HT1080 (cell line): ENCODE results near the gene AOPEP. TPM values are rescaled to one million over a fixed set of nuclear protein-coding genes. Genes with fewer than 3 reads are reported as not detected.
"Not testable (repeated sequence)": the region's sequence is repeated elsewhere in the genome, so short reads cannot be mapped to it uniquely, and the experiment has no call there.

Source experiments
- DNase-seq: peaks from one replicate; pipeline ENCODE4 v3.0.0-alpha.2; 2015; ENCODE audit warnings: low read depth
- total RNA-seq: library from RNA; depleted of rRNA; stranded (reverse); fragments of >200 nt; shearing (Covaris generic); gene quantifications from 2 replicates; pipeline ENCODE4 v1.2.3, GENCODE V29; 2014

AOPEP gene
- total RNA-seq, 1 experiment from 2014 or later, result 25.3 TPM

- DNase-seq, result peak; percentile 39
Observed at GRCh38 chr9:94951324-94952135, 225.0 kb downstream of the AOPEP start.

- no peak for DNase-seq
Observed at GRCh38 chr9:94952565-94953373, 226.3 kb downstream of the AOPEP start.

- no peak for DNase-seq
Observed at GRCh38 chr9:94956731-94957130, 230.2 kb downstream of the AOPEP start.

GRCh38 chr9:94960964-94961363 is 234.5 kb downstream of the AOPEP start:
- no peak for DNase-seq

- DNase-seq, result no peak
Observed at GRCh38 chr9:94961870-94962269, 235.4 kb downstream of the AOPEP start.

- not testable (repeated sequence) for DNase-seq
Observed at GRCh38 chr9:94965631-94966030, 239.1 kb downstream of the AOPEP start.

- not testable (repeated sequence) for DNase-seq
Observed at GRCh38 chr9:94966046-94966445, 239.5 kb downstream of the AOPEP start.

GRCh38 chr9:94967482-94967881 is 241.0 kb downstream of the AOPEP start:
- DNase-seq, result no peak

- no peak for DNase-seq
Observed at GRCh38 chr9:94971378-94972131, 245.1 kb downstream of the AOPEP start.

GRCh38 chr9:94973451-94973941 is 247.0 kb downstream of the AOPEP start:
- no peak for DNase-seq

GRCh38 chr9:94974154-94974879 is 247.8 kb downstream of the AOPEP start:
- DNase-seq, result no peak

- DNase-seq, result no peak
Observed at GRCh38 chr9:94975480-94975879, 249.0 kb downstream of the AOPEP start.

- no peak for DNase-seq
Observed at GRCh38 chr9:94976077-94976476, 249.6 kb downstream of the AOPEP start.

GRCh38 chr9:94977416-94977815 is 250.9 kb downstream of the AOPEP start:
- no peak for DNase-seq

GRCh38 chr9:94979904-94980507 is 253.5 kb downstream of the AOPEP start:
- no peak for DNase-seq

GRCh38 chr9:94980947-94981722 is 254.6 kb downstream of the AOPEP start:
- no peak for DNase-seq

GRCh38 chr9:94981723-94982090 is 255.2 kb downstream of the AOPEP start:
- DNase-seq, result no peak

GRCh38 chr9:94982211-94982610 is 255.7 kb downstream of the AOPEP start:
- DNase-seq, result no peak

- DNase-seq, result no peak
Observed at GRCh38 chr9:94983552-94983951, 257.1 kb downstream of the AOPEP start.
